ENCODE data around the gene FILIP1L.

- TF ChIP-seq CTCF (conservative IDR thresholded peaks at IDR 0.05) (no peak), ZFX (IDR thresholded peaks at IDR 0.05) (no peak)
Observed at GRCh38 chr3:100082714-100083113, 31.6 kb downstream of the FILIP1L start.
